Endodermal cell (in vitro differentiated cells): ENCODE results near the gene MEF2D. TPM values are rescaled to one million over a fixed set of nuclear protein-coding genes. Genes with fewer than 3 reads are reported as not detected.

Experiments
- DNase-seq: peaks from one replicate; pipeline ENCODE4 v3.0.0-alpha.2; 2017
- H3K27ac ChIP-seq: 2 replicates; pipeline ENCODE4 v1.5.1; 2013; ENCODE audit warnings: mild to moderate bottlenecking, low read depth, low read length, moderate library complexity
- H3K27me3 ChIP-seq: 2 replicates; pipeline ENCODE4 v1.6.1; 2013; ENCODE audit warnings: mild to moderate bottlenecking, low read length, moderate library complexity; ENCODE audit not compliant: insufficient read depth, control insufficient read depth, poor library complexity, severe bottlenecking
- H3K36me3 ChIP-seq: 2 replicates; pipeline ENCODE4 v1.7.0; 2013; ENCODE audit warnings: mild to moderate bottlenecking, low read length, moderate library complexity; ENCODE audit not compliant: control insufficient read depth, insufficient read depth
- H3K4me1 ChIP-seq: one replicate; pipeline ENCODE4 v1.7.0; 2013; ENCODE audit warnings: low read length; ENCODE audit not compliant: control insufficient read depth, insufficient read depth
- H3K4me3 ChIP-seq: 2 replicates; pipeline ENCODE4 v1.5.1; 2013; ENCODE audit warnings: mild to moderate bottlenecking, low read length, moderate library complexity
- H3K9ac ChIP-seq: 2 replicates; pipeline ENCODE4 v1.6.1; 2013; ENCODE audit warnings: mild to moderate bottlenecking, low read length, moderate library complexity; ENCODE audit not compliant: poor library complexity, severe bottlenecking; ENCODE audit errors: extremely low read depth
- H3K9me3 ChIP-seq: 2 replicates; pipeline ENCODE4 v1.6.1; 2013; ENCODE audit warnings: mild to moderate bottlenecking, low read length, moderate library complexity; ENCODE audit not compliant: control insufficient read depth
- H3K27ac Mint-ChIP-seq: 2 replicates; pipeline ENCODE4 v1.8.0; 2020; ENCODE audit warnings: mixed read lengths
- H3K27me3 Mint-ChIP-seq: 2 replicates; pipeline ENCODE4 v1.8.0; 2021; ENCODE audit warnings: mild to moderate bottlenecking, mixed read lengths; ENCODE audit not compliant: insufficient read depth
- H3K36me3 Mint-ChIP-seq: 2 replicates; pipeline ENCODE4 v1.8.0; 2020; ENCODE audit warnings: low read depth, mixed read lengths
- H3K4me1 Mint-ChIP-seq: 2 replicates; pipeline ENCODE4 v1.8.0; 2020; ENCODE audit warnings: mixed read lengths
- H3K4me3 Mint-ChIP-seq: 2 replicates; pipeline ENCODE4 v1.8.0; 2020; ENCODE audit warnings: mild to moderate bottlenecking, moderate library complexity, mixed read lengths
- H3K9me3 Mint-ChIP-seq: 2 replicates; pipeline ENCODE4 v1.8.0; 2020; ENCODE audit warnings: mild to moderate bottlenecking, mixed read lengths
- CTCF ChIP-seq: fragments of 200-600 bp; sonication (generic); conservative IDR thresholded peaks from 2 replicates; pipeline ENCODE4 v1.5.0; 2021; ENCODE audit warnings: antibody characterized with exemption, mild to moderate bottlenecking
- WGBS, 2 experiments: methylation state at CpG; one replicate each; pipeline versions ENCODE4 v1.1.5 to v1.1.7; 2013; ENCODE audit warnings: missing lambda C conversion rate in 2 of 2, mixed read lengths in 1 of 2; ENCODE audit not compliant: insufficient coverage in 1 of 2, insufficient read length in 1 of 2; 5-methylcytosine and 5-hydroxymethylcytosine counted together
- total RNA-seq, 2 donors: library from RNA; stranded (reverse); fragmentation: NEBNext Ultra II Directional in 1 of 2; extraction: Animal tissue kit (Norgen Biotek cat#: 25700) in 1 of 2; gene quantifications; 2 replicates in 1 of 2; 3 replicates in 1 of 2; pipeline ENCODE4 v1.2.1, GENCODE V29; 2021

MEF2D gene
- total RNA-seq, 2 donors from 2014 or later: 10.5 to 12.8 TPM

- Mint-ChIP-seq H3K36me3 (peaks cover 2% of the 10 kb centered on the region), H3K4me1 (peaks cover 40% of the 10 kb centered on the region), H3K4me3 (peak overlapping the region; percentile 56), H3K27ac (peak overlapping the region; percentile 79), H3K27me3 (peaks cover 84% of the 10 kb centered on the region), H3K9me3 (no peaks in the 10 kb centered on the region)
- H3K27me3 ChIP-seq: peaks cover 99% of the 10 kb centered on the region
- WGBS, 2 experiments: 1% methylated on average over 34 to 69 of the region's 69 CpGs
- H3K27ac ChIP-seq: no peak overlapping the region
- peak; percentile 97 for DNase-seq
- peaks cover 6% of the 10 kb centered on the region for H3K36me3 ChIP-seq
- TF ChIP-seq CTCF: no peak
- H3K4me1 ChIP-seq: peaks cover 12% of the 10 kb centered on the region
- no peaks in the 10 kb centered on the region for H3K9me3 ChIP-seq
- H3K4me3 ChIP-seq: peak overlapping the region; percentile 70
- H3K9ac ChIP-seq: peak overlapping the region; percentile 7
Measured at GRCh38 chr1:156421062-156421938, 79.3 kb downstream of the MEF2D start.

- no peak overlapping the region for H3K27ac Mint-ChIP-seq
- H3K9me3 Mint-ChIP-seq: no peaks in the 10 kb centered on the region
- Histone ChIP-seq H3K36me3 (peaks cover 6% of the 10 kb centered on the region), H3K9ac (no peak overlapping the region), H3K27ac (no peak overlapping the region), H3K4me3 (peak overlapping the region; percentile 70), H3K9me3 (no peaks in the 10 kb centered on the region), H3K4me1 (peaks cover 12% of the 10 kb centered on the region), H3K27me3 (peaks cover 97% of the 10 kb centered on the region)
- peaks cover 2% of the 10 kb centered on the region for H3K36me3 Mint-ChIP-seq
- peak; percentile 76 for DNase-seq
- H3K4me1 Mint-ChIP-seq: peaks cover 39% of the 10 kb centered on the region
- TF ChIP-seq CTCF: peak; percentile 11
- WGBS, 2 experiments: 3 to 6% methylated on average over 42 to 64 of the region's 69 CpGs
- peaks cover 81% of the 10 kb centered on the region for H3K27me3 Mint-ChIP-seq
- H3K4me3 Mint-ChIP-seq: peak overlapping the region; percentile 56
Measured at GRCh38 chr1:156420205-156421061, 80.1 kb downstream of the MEF2D start.

- Mint-ChIP-seq H3K27ac (no peak overlapping the region), H3K4me1 (peaks cover 39% of the 10 kb centered on the region), H3K4me3 (peak overlapping the region; percentile 56), H3K9me3 (no peaks in the 10 kb centered on the region), H3K27me3 (peaks cover 76% of the 10 kb centered on the region), H3K36me3 (peaks cover 2% of the 10 kb centered on the region)
- Histone ChIP-seq H3K27ac (no peak overlapping the region), H3K36me3 (peaks cover 6% of the 10 kb centered on the region), H3K9me3 (no peaks in the 10 kb centered on the region), H3K27me3 (peaks cover 95% of the 10 kb centered on the region), H3K4me1 (peaks cover 12% of the 10 kb centered on the region), H3K9ac (no peak overlapping the region), H3K4me3 (peak overlapping the region; percentile 70)
- TF ChIP-seq CTCF: peak; percentile 83
- 22 to 26% methylated on average over 4 to 5 of the region's 5 CpGs for WGBS, 2 experiments
- peak; percentile 91 for DNase-seq
Measured at GRCh38 chr1:156419854-156420204, 80.7 kb downstream of the MEF2D start.
